HCT116 (cell line): ENCODE data around the gene NHSL1. TPM values are rescaled to one million over a fixed set of nuclear protein-coding genes. Genes with fewer than 3 reads are reported as not detected.

Source experiments
- ATAC-seq: fragments of 200-7000 bp; cut with Tn5 transposase; 2 replicates; pipeline ENCODE4 v1.9.1; 2020; ENCODE audit warnings: mild to moderate bottlenecking, moderate library complexity
- BruUV-seq: library from RNA; stranded (reverse); fragments of 400-500 nt; replicated peaks from 2 replicates; lab custom pipeline; 2021; lab: Mats Ljungman, UMichigan
- CTCF ChIA-PET: fragments of 300-600 bp; sonication (Branson Sonifier 250); formaldehyde crosslinking; loops from one replicate; lab custom pipeline; 2021; ENCODE audit warnings: antibody characterized with exemption; lab: Charles Lee
- POLR2A ChIA-PET: fragments of 300-600, 350-600 bp; sonication (Branson Sonifier 250); formaldehyde crosslinking; loops from one replicate; lab custom pipeline; 2021; ENCODE audit warnings: antibody characterized with exemption; lab: Charles Lee
- RAD21 ChIA-PET, 2 experiments: fragments of 300-600 bp; sonication (Branson Sonifier 250); formaldehyde crosslinking; loops; one replicate each; lab custom pipeline; 2023; ENCODE audit warnings: low total read pairs in 2 of 2; ENCODE audit not compliant: uncharacterized antibody in 2 of 2, unreplicated experiment in 2 of 2, low non-redundant PET in 1 of 2; lab: Charles Lee
- DNase-seq: peaks from one replicate; pipeline ENCODE4 v3.0.0-alpha.2; 2010; ENCODE audit warnings: low read depth, low spot score
- H2AFZ ChIP-seq: fragments of 200-600 bp; shearing (Covaris generic), sonication (generic); 2 replicates; pipeline ENCODE4 v1.6.1; 2017; ENCODE audit warnings: low read depth, mixed run types, mixed read lengths, antibody characterized with exemption, low read length; ENCODE audit not compliant: poor library complexity, severe bottlenecking
- H3K27ac ChIP-seq: 2 replicates; pipeline ENCODE4 v1.5.1; 2012; ENCODE audit warnings: low read depth, low read length
- H3K27me3 ChIP-seq: fragments of 200-600 bp; sonication (generic); 2 replicates; pipeline ENCODE4 v1.6.1; 2016; ENCODE audit warnings: mixed run types, low read length, mixed read lengths; ENCODE audit not compliant: insufficient read depth
- H3K36me3 ChIP-seq, 2 experiments: fragments of 200-500 bp in 1 of 2; fragments of 200-600 bp in 1 of 2; sonication (Bioruptor generic) in 1 of 2; sonication (generic) in 1 of 2; 2 replicates each; pipeline versions ENCODE4 v1.5.1 to v1.6.1; 2014 to 2016; ENCODE audit warnings: low read length in 2 of 2, inconsistent platforms in 1 of 2, mixed read lengths in 1 of 2, mixed run types in 1 of 2; ENCODE audit not compliant: insufficient read depth in 2 of 2, control insufficient read depth in 1 of 2
- H3K4me1 ChIP-seq, 2 experiments: fragments of 200-600 bp in 1 of 2; sonication (generic) in 1 of 2; 2 replicates each; pipeline versions ENCODE4 v1.5.1 to v1.6.1; 2012 to 2017; ENCODE audit warnings: low read length in 2 of 2, inconsistent platforms in 1 of 2, mild to moderate bottlenecking in 1 of 2, mixed read lengths in 1 of 2, mixed run types in 1 of 2, moderate library complexity in 1 of 2; ENCODE audit not compliant: insufficient read depth in 2 of 2, control insufficient read depth in 1 of 2
- H3K4me2 ChIP-seq: fragments of 200-600 bp; sonication (generic); 2 replicates; pipeline ENCODE4 v1.6.1; 2017; ENCODE audit warnings: mixed run types, low read length, mixed read lengths
- H3K4me3 ChIP-seq, 2 experiments: fragments of 200-600 bp in 1 of 2; sonication (generic) in 1 of 2; replicated peaks in 1 of 2; 2 replicates each; pipeline ENCODE4 v1.5.1; 2011 to 2016; ENCODE audit warnings: low read length in 2 of 2, control low read depth in 1 of 2, low read depth in 1 of 2, mild to moderate bottlenecking in 1 of 2, mixed read lengths in 1 of 2, mixed run types in 1 of 2
- H3K79me2 ChIP-seq: fragments of 200-600 bp; sonication (generic); 2 replicates; pipeline ENCODE4 v1.6.1; 2017; ENCODE audit warnings: mild to moderate bottlenecking, mixed run types, low read length, moderate library complexity, mixed read lengths; ENCODE audit not compliant: insufficient read depth
- H3K9ac ChIP-seq: fragments of 200-600 bp; sonication (generic); 2 replicates; pipeline ENCODE4 v1.6.1; 2016; ENCODE audit warnings: low read length, mixed read lengths
- H3K9me2 ChIP-seq: fragments of 200-600 bp; sonication (generic), shearing (Covaris generic); 2 replicates; pipeline ENCODE4 v1.6.1; 2017; ENCODE audit warnings: mixed run types, mild to moderate bottlenecking, moderate library complexity; ENCODE audit not compliant: insufficient read depth
- H3K9me3 ChIP-seq, 2 experiments: fragments of 200-500 bp in 1 of 2; fragments of 200-600 bp in 1 of 2; sonication (Bioruptor generic) in 1 of 2; sonication (generic) in 1 of 2; 2 replicates each; pipeline ENCODE4 v1.6.1; 2014 to 2017; ENCODE audit warnings: low read length in 2 of 2, mixed read lengths in 2 of 2, inconsistent platforms in 1 of 2, low read depth in 1 of 2, mild to moderate bottlenecking in 1 of 2, mixed run types in 1 of 2, moderate library complexity in 1 of 2; ENCODE audit not compliant: control insufficient read depth in 1 of 2, insufficient read depth in 1 of 2
- H4K20me1 ChIP-seq: fragments of 200-600 bp; sonication (generic), shearing (Covaris generic); 2 replicates; pipeline ENCODE4 v1.6.1; 2017; ENCODE audit warnings: mixed run types, mild to moderate bottlenecking, moderate library complexity; ENCODE audit not compliant: insufficient read depth
- EGR1 ChIP-seq: IDR thresholded peaks from 2 replicates; pipeline ENCODE4 v1.6.1; 2012; ENCODE audit warnings: low read depth
- EZH2phosphoT487 ChIP-seq: fragments of 200-600 bp; IDR thresholded peaks from 2 replicates; pipeline ENCODE4 v1.6.1; 2018; ENCODE audit warnings: antibody characterized with exemption, borderline replicate concordance
- POLR2AphosphoS5 ChIP-seq: IDR thresholded peaks from 2 replicates; pipeline ENCODE4 v1.6.1; 2011; ENCODE audit warnings: mild to moderate bottlenecking, low read depth, low read length, moderate library complexity
- RAD21 ChIP-seq: IDR thresholded peaks from 2 replicates; pipeline ENCODE4 v1.6.1; 2012; ENCODE audit warnings: low read depth, mild to moderate bottlenecking
- SRF ChIP-seq: IDR thresholded peaks from 2 replicates; pipeline ENCODE4 v1.6.1; 2012; ENCODE audit warnings: low read depth
- TCF7L2 ChIP-seq: IDR thresholded peaks from 2 replicates; pipeline ENCODE4 v1.7.0; 2011; ENCODE audit warnings: borderline replicate concordance, inconsistent platforms; ENCODE audit not compliant: insufficient read depth, insufficient read length; ENCODE audit errors: extremely low read depth
- ZFX ChIP-seq: fragments of 450-650 bp; IDR thresholded peaks from 2 replicates; pipeline ENCODE4 v1.6.1; 2017
- intact Hi-C: fragments of 100-400 bp; cut with micrococcal nuclease; formaldehyde crosslinking; loops from 2 replicates; pipeline ENCODE4 v1.10.0; 2022
- total RNA-seq: library from RNA; stranded (reverse); gene quantifications from one replicate; pipeline ENCODE4 v1.2.1, GENCODE V29; 2021; ENCODE audit not compliant: unreplicated experiment
- TF ChIP-seq, protein P1 (sequence below): IDR thresholded peaks from 2 replicates; pipeline ENCODE4 v1.6.1; 2011; ENCODE audit warnings: mild to moderate bottlenecking, low read length, moderate library complexity; ENCODE audit not compliant: insufficient replicate concordance; ENCODE audit errors: extremely low read depth
- TF ChIP-seq, protein P2 (sequence below): IDR thresholded peaks from 2 replicates; pipeline ENCODE4 v1.6.1; 2012; ENCODE audit warnings: low read depth
- TF ChIP-seq, protein P3 (sequence below), 3 experiments: fragments of 200-600 bp in 1 of 3; sonication (generic) in 1 of 3; IDR thresholded peaks in 2 of 3; conservative IDR thresholded peaks in 1 of 3; 2 replicates each; pipeline ENCODE4 v1.5.1; 2012 to 2017; ENCODE audit warnings: low read depth in 2 of 3, low read length in 2 of 3, antibody characterized with exemption in 1 of 3, borderline replicate concordance in 1 of 3, control low read depth in 1 of 3, mild to moderate bottlenecking in 1 of 3, mixed read lengths in 1 of 3, mixed run types in 1 of 3, moderate library complexity in 1 of 3; ENCODE audit not compliant: insufficient read depth in 1 of 3

The NHSL1 gene
- total RNA-seq, 1 experiment from 2014 or later = 15.4 TPM

DNA sequence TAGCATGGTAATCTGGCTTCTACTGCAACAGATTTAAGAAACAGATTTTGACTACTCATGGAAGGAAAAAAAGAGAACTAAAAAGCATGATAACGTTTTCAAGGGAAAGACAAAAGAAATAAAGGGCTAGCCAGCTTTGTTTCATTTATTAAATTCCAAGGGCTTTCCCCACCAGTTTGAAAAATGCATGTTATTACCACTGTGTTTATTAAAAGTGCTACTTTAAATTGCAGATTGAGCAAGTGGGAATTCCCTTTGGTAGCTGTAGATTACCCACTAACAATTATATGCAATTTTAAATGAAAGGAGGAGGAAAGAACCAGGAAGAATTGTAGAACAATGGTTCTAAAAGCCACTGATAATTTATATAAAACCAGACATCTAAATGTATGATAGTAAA lies 40.6 kb upstream of the NHSL1 start:
- intact Hi-C loops = no loop called here
- H3K36me3 ChIP-seq = no peaks in the 10 kb centered on the region
- no peaks in the 10 kb centered on the region for H3K27me3 ChIP-seq
- H4K20me1 ChIP-seq = no peaks in the 10 kb centered on the region
- ChIA-PET RAD21 (no interaction called here), CTCF (no interaction called here), POLR2A (no interaction called here)
- BruUV-seq = no TSS peak
- TF ChIP-seq EGR1 (no peak), TCF7L2 (no peak), ZFX (no peak), EZH2phosphoT487 (no peak), SRF (no peak), POLR2AphosphoS5 (no peak), RAD21 (no peak)
- TF ChIP-seq, protein P1, sequence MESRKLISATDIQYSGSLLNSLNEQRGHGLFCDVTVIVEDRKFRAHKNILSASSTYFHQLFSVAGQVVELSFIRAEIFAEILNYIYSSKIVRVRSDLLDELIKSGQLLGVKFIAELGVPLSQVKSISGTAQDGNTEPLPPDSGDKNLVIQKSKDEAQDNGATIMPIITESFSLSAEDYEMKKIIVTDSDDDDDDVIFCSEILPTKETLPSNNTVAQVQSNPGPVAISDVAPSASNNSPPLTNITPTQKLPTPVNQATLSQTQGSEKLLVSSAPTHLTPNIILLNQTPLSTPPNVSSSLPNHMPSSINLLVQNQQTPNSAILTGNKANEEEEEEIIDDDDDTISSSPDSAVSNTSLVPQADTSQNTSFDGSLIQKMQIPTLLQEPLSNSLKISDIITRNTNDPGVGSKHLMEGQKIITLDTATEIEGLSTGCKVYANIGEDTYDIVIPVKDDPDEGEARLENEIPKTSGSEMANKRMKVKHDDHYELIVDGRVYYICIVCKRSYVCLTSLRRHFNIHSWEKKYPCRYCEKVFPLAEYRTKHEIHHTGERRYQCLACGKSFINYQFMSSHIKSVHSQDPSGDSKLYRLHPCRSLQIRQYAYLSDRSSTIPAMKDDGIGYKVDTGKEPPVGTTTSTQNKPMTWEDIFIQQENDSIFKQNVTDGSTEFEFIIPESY = no peak
- TF ChIP-seq, protein P2, sequence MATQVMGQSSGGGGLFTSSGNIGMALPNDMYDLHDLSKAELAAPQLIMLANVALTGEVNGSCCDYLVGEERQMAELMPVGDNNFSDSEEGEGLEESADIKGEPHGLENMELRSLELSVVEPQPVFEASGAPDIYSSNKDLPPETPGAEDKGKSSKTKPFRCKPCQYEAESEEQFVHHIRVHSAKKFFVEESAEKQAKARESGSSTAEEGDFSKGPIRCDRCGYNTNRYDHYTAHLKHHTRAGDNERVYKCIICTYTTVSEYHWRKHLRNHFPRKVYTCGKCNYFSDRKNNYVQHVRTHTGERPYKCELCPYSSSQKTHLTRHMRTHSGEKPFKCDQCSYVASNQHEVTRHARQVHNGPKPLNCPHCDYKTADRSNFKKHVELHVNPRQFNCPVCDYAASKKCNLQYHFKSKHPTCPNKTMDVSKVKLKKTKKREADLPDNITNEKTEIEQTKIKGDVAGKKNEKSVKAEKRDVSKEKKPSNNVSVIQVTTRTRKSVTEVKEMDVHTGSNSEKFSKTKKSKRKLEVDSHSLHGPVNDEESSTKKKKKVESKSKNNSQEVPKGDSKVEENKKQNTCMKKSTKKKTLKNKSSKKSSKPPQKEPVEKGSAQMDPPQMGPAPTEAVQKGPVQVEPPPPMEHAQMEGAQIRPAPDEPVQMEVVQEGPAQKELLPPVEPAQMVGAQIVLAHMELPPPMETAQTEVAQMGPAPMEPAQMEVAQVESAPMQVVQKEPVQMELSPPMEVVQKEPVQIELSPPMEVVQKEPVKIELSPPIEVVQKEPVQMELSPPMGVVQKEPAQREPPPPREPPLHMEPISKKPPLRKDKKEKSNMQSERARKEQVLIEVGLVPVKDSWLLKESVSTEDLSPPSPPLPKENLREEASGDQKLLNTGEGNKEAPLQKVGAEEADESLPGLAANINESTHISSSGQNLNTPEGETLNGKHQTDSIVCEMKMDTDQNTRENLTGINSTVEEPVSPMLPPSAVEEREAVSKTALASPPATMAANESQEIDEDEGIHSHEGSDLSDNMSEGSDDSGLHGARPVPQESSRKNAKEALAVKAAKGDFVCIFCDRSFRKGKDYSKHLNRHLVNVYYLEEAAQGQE = no peak
- TF ChIP-seq, protein P3, sequence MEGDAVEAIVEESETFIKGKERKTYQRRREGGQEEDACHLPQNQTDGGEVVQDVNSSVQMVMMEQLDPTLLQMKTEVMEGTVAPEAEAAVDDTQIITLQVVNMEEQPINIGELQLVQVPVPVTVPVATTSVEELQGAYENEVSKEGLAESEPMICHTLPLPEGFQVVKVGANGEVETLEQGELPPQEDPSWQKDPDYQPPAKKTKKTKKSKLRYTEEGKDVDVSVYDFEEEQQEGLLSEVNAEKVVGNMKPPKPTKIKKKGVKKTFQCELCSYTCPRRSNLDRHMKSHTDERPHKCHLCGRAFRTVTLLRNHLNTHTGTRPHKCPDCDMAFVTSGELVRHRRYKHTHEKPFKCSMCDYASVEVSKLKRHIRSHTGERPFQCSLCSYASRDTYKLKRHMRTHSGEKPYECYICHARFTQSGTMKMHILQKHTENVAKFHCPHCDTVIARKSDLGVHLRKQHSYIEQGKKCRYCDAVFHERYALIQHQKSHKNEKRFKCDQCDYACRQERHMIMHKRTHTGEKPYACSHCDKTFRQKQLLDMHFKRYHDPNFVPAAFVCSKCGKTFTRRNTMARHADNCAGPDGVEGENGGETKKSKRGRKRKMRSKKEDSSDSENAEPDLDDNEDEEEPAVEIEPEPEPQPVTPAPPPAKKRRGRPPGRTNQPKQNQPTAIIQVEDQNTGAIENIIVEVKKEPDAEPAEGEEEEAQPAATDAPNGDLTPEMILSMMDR (IDR thresholded peaks at IDR 0.05 in 2 of 3, conservative IDR thresholded peaks at IDR 0.05 in 1 of 3; ENCODE audit: borderline replicate concordance in 1 of 3, insufficient read depth in 1 of 3, low read depth in 2 of 3, low read length in 2 of 3) = no peak
- H3K9ac ChIP-seq = no peak overlapping the region
- no peak overlapping the region for H3K4me2 ChIP-seq
- no peaks in the 10 kb centered on the region for H3K9me3 ChIP-seq
- no peaks in the 10 kb centered on the region for H3K4me1 ChIP-seq
- H2AFZ ChIP-seq = no peak overlapping the region
- no peak for DNase-seq
- ATAC-seq = no peak
- no peaks in the 10 kb centered on the region for H3K79me2 ChIP-seq
- H3K9me2 ChIP-seq = no peaks in the 10 kb centered on the region
- no peak overlapping the region for H3K4me3 ChIP-seq
- no peak overlapping the region for H3K27ac ChIP-seq
